ENCODE measurements around the gene HTR7.
"Not testable (repeated sequence)": the region's sequence is repeated elsewhere in the genome, so short reads cannot be mapped to it uniquely, and the experiment has no call there.

DNA sequence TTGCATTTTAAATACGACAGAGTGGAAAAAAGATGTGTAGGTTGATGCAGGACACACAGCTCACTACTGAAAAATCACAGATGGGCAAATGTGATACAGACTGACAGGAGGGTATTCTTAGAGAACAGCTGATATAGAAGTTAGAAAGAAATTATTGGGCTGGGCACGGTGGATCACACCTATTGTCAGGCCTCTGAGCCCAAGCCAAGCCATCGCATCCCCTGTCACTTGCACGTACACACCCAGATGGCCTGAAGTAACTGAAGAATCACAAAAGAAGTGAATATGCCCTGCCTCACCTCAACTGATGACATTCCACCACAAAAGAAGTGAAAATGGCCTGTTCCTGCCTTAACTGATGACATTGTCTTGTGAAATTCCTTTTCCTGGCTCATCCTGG lies 50.7 kb downstream of the HTR7 start:
- TF ChIP-seq, protein P1, sequence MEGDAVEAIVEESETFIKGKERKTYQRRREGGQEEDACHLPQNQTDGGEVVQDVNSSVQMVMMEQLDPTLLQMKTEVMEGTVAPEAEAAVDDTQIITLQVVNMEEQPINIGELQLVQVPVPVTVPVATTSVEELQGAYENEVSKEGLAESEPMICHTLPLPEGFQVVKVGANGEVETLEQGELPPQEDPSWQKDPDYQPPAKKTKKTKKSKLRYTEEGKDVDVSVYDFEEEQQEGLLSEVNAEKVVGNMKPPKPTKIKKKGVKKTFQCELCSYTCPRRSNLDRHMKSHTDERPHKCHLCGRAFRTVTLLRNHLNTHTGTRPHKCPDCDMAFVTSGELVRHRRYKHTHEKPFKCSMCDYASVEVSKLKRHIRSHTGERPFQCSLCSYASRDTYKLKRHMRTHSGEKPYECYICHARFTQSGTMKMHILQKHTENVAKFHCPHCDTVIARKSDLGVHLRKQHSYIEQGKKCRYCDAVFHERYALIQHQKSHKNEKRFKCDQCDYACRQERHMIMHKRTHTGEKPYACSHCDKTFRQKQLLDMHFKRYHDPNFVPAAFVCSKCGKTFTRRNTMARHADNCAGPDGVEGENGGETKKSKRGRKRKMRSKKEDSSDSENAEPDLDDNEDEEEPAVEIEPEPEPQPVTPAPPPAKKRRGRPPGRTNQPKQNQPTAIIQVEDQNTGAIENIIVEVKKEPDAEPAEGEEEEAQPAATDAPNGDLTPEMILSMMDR (IDR thresholded peaks at IDR 0.05) = not testable (repeated sequence)
- TF ChIP-seq POLR2A (IDR thresholded peaks at IDR 0.05) = not testable (repeated sequence)
